ENCODE data around the gene ANXA2. TPM values are rescaled to one million over a fixed set of nuclear protein-coding genes. Genes with fewer than 3 reads are reported as not detected.
"Not testable (repeated sequence)": the region's sequence is repeated elsewhere in the genome, so short reads cannot be mapped to it uniquely, and the experiment has no call there.

ANXA2 gene
- total and polyA plus RNA-seq, 2 donors from 2014 or later, result 383 to 867 TPM

- H3K9ac ChIP-seq (ENCODE audit: low read length in 3 of 3), result no peak overlapping the region
- FAIRE-seq, result no peak
- peaks cover 0 to 6% (median 3%) of the 10 kb centered on the region in 3 donors for H3K4me1 ChIP-seq (ENCODE audit: control insufficient read depth in 2 of 3, insufficient read depth in 2 of 3, low read depth in 1 of 3, low read length in 3 of 3)
- H3K27ac ChIP-seq (ENCODE audit: low read depth in 2 of 2, low read length in 2 of 2), result no peak overlapping the region
- H3K4me3 ChIP-seq (ENCODE audit: low read length in 3 of 3), result no peak overlapping the region
- peak in 4 of 5 donors; percentile 64 to 91 (median 81) for DNase-seq
- no peak for TF ChIP-seq CTCF (IDR thresholded peaks at IDR 0.05; ENCODE audit: borderline replicate concordance, extremely low read depth, insufficient read depth)
- peaks cover 0 to 7% (median 0%) of the 10 kb centered on the region in 3 donors for H3K36me3 ChIP-seq (ENCODE audit: control insufficient read depth in 2 of 3, insufficient read depth in 3 of 3, low read length in 3 of 3)
- no peaks in the 10 kb centered on the region for H3K9me3 ChIP-seq (ENCODE audit: control insufficient read depth in 2 of 3, insufficient read depth in 1 of 3, low read length in 3 of 3)
- no peaks in the 10 kb centered on the region for H3K27me3 ChIP-seq (ENCODE audit: control insufficient read depth, insufficient read depth, low read length)
- intact Hi-C loops (cut with DNase I), result no loop called here
These were observed 34.7 kb downstream of the ANXA2 start for GRCh38 chr15:60363087-60363549.

GRCh38 chr15:60362321-60363086 is 35.3 kb downstream of the ANXA2 start:
- intact Hi-C loops (cut with DNase I), result no loop called here
- Histone ChIP-seq H3K4me3 (ENCODE audit: low read length in 3 of 3) (no peak overlapping the region), H3K27me3 (ENCODE audit: control insufficient read depth, insufficient read depth, low read length) (no peaks in the 10 kb centered on the region), H3K36me3 (ENCODE audit: control insufficient read depth in 2 of 3, insufficient read depth in 3 of 3, low read length in 3 of 3) (peaks cover 0 to 7% (median 0%) of the 10 kb centered on the region in 3 donors), H3K4me1 (ENCODE audit: control insufficient read depth in 2 of 3, insufficient read depth in 2 of 3, low read depth in 1 of 3, low read length in 3 of 3) (peaks cover 0 to 6% (median 3%) of the 10 kb centered on the region in 3 donors), H3K27ac (ENCODE audit: low read depth in 2 of 2, low read length in 2 of 2) (no peak overlapping the region), H3K9me3 (ENCODE audit: control insufficient read depth in 2 of 3, insufficient read depth in 1 of 3, low read length in 3 of 3) (no peaks in the 10 kb centered on the region), H3K9ac (ENCODE audit: low read length in 3 of 3) (no peak overlapping the region)
- no peak for FAIRE-seq
- no peak for DNase-seq
- no peak for TF ChIP-seq CTCF (IDR thresholded peaks at IDR 0.05; ENCODE audit: borderline replicate concordance, extremely low read depth, insufficient read depth)

- H3K27ac ChIP-seq (ENCODE audit: low read depth in 2 of 2, low read length in 2 of 2); H3K9ac ChIP-seq (ENCODE audit: low read length in 3 of 3); FAIRE-seq; H3K9me3 ChIP-seq (ENCODE audit: control insufficient read depth in 2 of 3, insufficient read depth in 1 of 3, low read length in 3 of 3); H3K27me3 ChIP-seq (ENCODE audit: control insufficient read depth, insufficient read depth, low read length); H3K4me1 ChIP-seq (ENCODE audit: control insufficient read depth in 2 of 3, insufficient read depth in 2 of 3, low read depth in 1 of 3, low read length in 3 of 3); H3K4me3 ChIP-seq (ENCODE audit: low read length in 3 of 3): not testable (repeated sequence)
- TF ChIP-seq CTCF (IDR thresholded peaks at IDR 0.05; ENCODE audit: borderline replicate concordance, extremely low read depth, insufficient read depth), result peak; percentile 67
- peaks cover 0 to 16% (median 5%) of the 10 kb centered on the region in 3 donors for H3K36me3 ChIP-seq (ENCODE audit: control insufficient read depth in 2 of 3, insufficient read depth in 3 of 3, low read length in 3 of 3)
- intact Hi-C loops (cut with DNase I), result loop anchor here (10.0 kb wide), 1 partner anchor 75 kb away; no protein-coding TSS in a partner anchor
- peak in 4 of 5 donors; percentile 65 to 80 (median 73) for DNase-seq
These were observed 38.0 kb downstream of the ANXA2 start for GRCh38 chr15:60359738-60360137.
